Endodermal cell (in vitro differentiated cells): Measurements from ENCODE around the gene ACOT12. TPM values are rescaled to one million over a fixed set of nuclear protein-coding genes. Genes with fewer than 3 reads are reported as not detected.

Source experiments
- DNase-seq: peaks from one replicate; pipeline ENCODE4 v3.0.0-alpha.2; 2017
- H3K27ac ChIP-seq: 2 replicates; pipeline ENCODE4 v1.5.1; 2013; ENCODE audit warnings: mild to moderate bottlenecking, low read depth, low read length, moderate library complexity
- H3K27me3 ChIP-seq: 2 replicates; pipeline ENCODE4 v1.6.1; 2013; ENCODE audit warnings: mild to moderate bottlenecking, low read length, moderate library complexity; ENCODE audit not compliant: insufficient read depth, control insufficient read depth, poor library complexity, severe bottlenecking
- H3K36me3 ChIP-seq: 2 replicates; pipeline ENCODE4 v1.7.0; 2013; ENCODE audit warnings: mild to moderate bottlenecking, low read length, moderate library complexity; ENCODE audit not compliant: control insufficient read depth, insufficient read depth
- H3K4me1 ChIP-seq: one replicate; pipeline ENCODE4 v1.7.0; 2013; ENCODE audit warnings: low read length; ENCODE audit not compliant: control insufficient read depth, insufficient read depth
- H3K4me3 ChIP-seq: 2 replicates; pipeline ENCODE4 v1.5.1; 2013; ENCODE audit warnings: mild to moderate bottlenecking, low read length, moderate library complexity
- H3K9ac ChIP-seq: 2 replicates; pipeline ENCODE4 v1.6.1; 2013; ENCODE audit warnings: mild to moderate bottlenecking, low read length, moderate library complexity; ENCODE audit not compliant: poor library complexity, severe bottlenecking; ENCODE audit errors: extremely low read depth
- H3K9me3 ChIP-seq: 2 replicates; pipeline ENCODE4 v1.6.1; 2013; ENCODE audit warnings: mild to moderate bottlenecking, low read length, moderate library complexity; ENCODE audit not compliant: control insufficient read depth
- H3K27ac Mint-ChIP-seq: 2 replicates; pipeline ENCODE4 v1.8.0; 2020; ENCODE audit warnings: mixed read lengths
- H3K27me3 Mint-ChIP-seq: 2 replicates; pipeline ENCODE4 v1.8.0; 2021; ENCODE audit warnings: mild to moderate bottlenecking, mixed read lengths; ENCODE audit not compliant: insufficient read depth
- H3K36me3 Mint-ChIP-seq: 2 replicates; pipeline ENCODE4 v1.8.0; 2020; ENCODE audit warnings: low read depth, mixed read lengths
- H3K4me1 Mint-ChIP-seq: 2 replicates; pipeline ENCODE4 v1.8.0; 2020; ENCODE audit warnings: mixed read lengths
- H3K4me3 Mint-ChIP-seq: 2 replicates; pipeline ENCODE4 v1.8.0; 2020; ENCODE audit warnings: mild to moderate bottlenecking, moderate library complexity, mixed read lengths
- H3K9me3 Mint-ChIP-seq: 2 replicates; pipeline ENCODE4 v1.8.0; 2020; ENCODE audit warnings: mild to moderate bottlenecking, mixed read lengths
- CTCF ChIP-seq: fragments of 200-600 bp; sonication (generic); conservative IDR thresholded peaks from 2 replicates; pipeline ENCODE4 v1.5.0; 2021; ENCODE audit warnings: antibody characterized with exemption, mild to moderate bottlenecking
- WGBS, 2 experiments: methylation state at CpG; one replicate each; pipeline versions ENCODE4 v1.1.5 to v1.1.7; 2013; ENCODE audit warnings: missing lambda C conversion rate in 2 of 2, mixed read lengths in 1 of 2; ENCODE audit not compliant: insufficient coverage in 1 of 2, insufficient read length in 1 of 2; 5-methylcytosine and 5-hydroxymethylcytosine counted together
- total RNA-seq, 2 donors: library from RNA; stranded (reverse); fragmentation: NEBNext Ultra II Directional in 1 of 2; extraction: Animal tissue kit (Norgen Biotek cat#: 25700) in 1 of 2; gene quantifications; 2 replicates in 1 of 2; 3 replicates in 1 of 2; pipeline ENCODE4 v1.2.1, GENCODE V29; 2021

ACOT12 gene
- total RNA-seq, 2 donors from 2014 or later = 0.42 TPM; not detected in 1

- H3K27ac Mint-ChIP-seq = no peak overlapping the region
- H3K9me3 Mint-ChIP-seq = no peaks in the 10 kb centered on the region
- no peaks in the 10 kb centered on the region for H3K36me3 Mint-ChIP-seq
- Histone ChIP-seq H3K4me3 (no peak overlapping the region), H3K4me1 (no peaks in the 10 kb centered on the region), H3K36me3 (no peaks in the 10 kb centered on the region), H3K27me3 (no peaks in the 10 kb centered on the region), H3K9me3 (no peaks in the 10 kb centered on the region), H3K9ac (no peak overlapping the region), H3K27ac (no peak overlapping the region)
- DNase-seq = no peak
- no peak for TF ChIP-seq CTCF
- WGBS, 2 experiments = 85 to 92% methylated on average over 5 of the region's 5 CpGs
- H3K4me3 Mint-ChIP-seq = no peak overlapping the region
- H3K27me3 Mint-ChIP-seq = no peaks in the 10 kb centered on the region
- peaks cover 13% of the 10 kb centered on the region for H3K4me1 Mint-ChIP-seq
Observed at GRCh38 chr5:81353189-81353588, 40.7 kb downstream of the ACOT12 start.

DNA sequence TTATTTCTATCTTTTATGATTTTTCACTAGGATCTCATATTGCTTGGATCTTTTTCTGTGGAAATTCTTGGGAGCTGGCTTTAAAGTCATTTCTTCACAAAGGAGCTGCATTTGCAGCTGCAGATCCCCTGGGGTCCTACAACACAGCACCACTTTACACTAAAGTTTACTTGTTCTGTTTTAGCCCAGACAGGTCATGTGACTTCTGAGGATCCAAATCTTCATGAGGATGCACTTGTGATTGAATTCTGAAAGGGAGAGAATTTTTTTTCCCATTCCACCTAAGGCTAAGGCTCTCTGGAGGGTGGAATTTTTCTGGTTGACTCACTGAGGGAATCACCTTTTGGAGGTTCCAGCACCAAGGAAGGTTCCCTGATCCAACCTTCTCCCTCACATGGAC lies 43.4 kb downstream of the ACOT12 start:
- Mint-ChIP-seq H3K9me3 (no peaks in the 10 kb centered on the region), H3K4me1 (peaks cover 13% of the 10 kb centered on the region)

GRCh38 chr5:81349161-81349560 lies 44.8 kb downstream of the ACOT12 start:
- no peak overlapping the region for H3K27ac Mint-ChIP-seq
- H3K9me3 Mint-ChIP-seq = no peaks in the 10 kb centered on the region
- no peak for TF ChIP-seq CTCF
- Histone ChIP-seq H3K36me3 (no peaks in the 10 kb centered on the region), H3K9me3 (no peaks in the 10 kb centered on the region), H3K27ac (no peak overlapping the region), H3K9ac (no peak overlapping the region), H3K27me3 (no peaks in the 10 kb centered on the region), H3K4me3 (no peak overlapping the region), H3K4me1 (no peaks in the 10 kb centered on the region)
- no peaks in the 10 kb centered on the region for H3K27me3 Mint-ChIP-seq
- peaks cover 13% of the 10 kb centered on the region for H3K4me1 Mint-ChIP-seq
- H3K36me3 Mint-ChIP-seq = no peaks in the 10 kb centered on the region
- DNase-seq = no peak
- 82 to 85% methylated on average over 4 of the region's 4 CpGs for WGBS, 2 experiments
- H3K4me3 Mint-ChIP-seq = no peak overlapping the region

More for the DNA sequence above, 43.4 kb downstream of the ACOT12 start:
- Histone ChIP-seq H3K27me3 (no peaks in the 10 kb centered on the region), H3K36me3 (no peaks in the 10 kb centered on the region), H3K27ac (no peak overlapping the region), H3K4me1 (no peaks in the 10 kb centered on the region), H3K4me3 (no peak overlapping the region), H3K9ac (no peak overlapping the region), H3K9me3 (no peaks in the 10 kb centered on the region)
- H3K27ac Mint-ChIP-seq = no peak overlapping the region
- H3K27me3 Mint-ChIP-seq = no peaks in the 10 kb centered on the region
- no peak for TF ChIP-seq CTCF
- DNase-seq = no peak
- no peak overlapping the region for H3K4me3 Mint-ChIP-seq
- H3K36me3 Mint-ChIP-seq = no peaks in the 10 kb centered on the region
